Measurements from ENCODE around the gene TNNI2. TPM values are rescaled to one million over a fixed set of nuclear protein-coding genes. Genes with fewer than 3 reads are reported as not detected.

TNNI2 gene
- total RNA-seq, 1 experiment from 2014 or later, result not detected

DNA sequence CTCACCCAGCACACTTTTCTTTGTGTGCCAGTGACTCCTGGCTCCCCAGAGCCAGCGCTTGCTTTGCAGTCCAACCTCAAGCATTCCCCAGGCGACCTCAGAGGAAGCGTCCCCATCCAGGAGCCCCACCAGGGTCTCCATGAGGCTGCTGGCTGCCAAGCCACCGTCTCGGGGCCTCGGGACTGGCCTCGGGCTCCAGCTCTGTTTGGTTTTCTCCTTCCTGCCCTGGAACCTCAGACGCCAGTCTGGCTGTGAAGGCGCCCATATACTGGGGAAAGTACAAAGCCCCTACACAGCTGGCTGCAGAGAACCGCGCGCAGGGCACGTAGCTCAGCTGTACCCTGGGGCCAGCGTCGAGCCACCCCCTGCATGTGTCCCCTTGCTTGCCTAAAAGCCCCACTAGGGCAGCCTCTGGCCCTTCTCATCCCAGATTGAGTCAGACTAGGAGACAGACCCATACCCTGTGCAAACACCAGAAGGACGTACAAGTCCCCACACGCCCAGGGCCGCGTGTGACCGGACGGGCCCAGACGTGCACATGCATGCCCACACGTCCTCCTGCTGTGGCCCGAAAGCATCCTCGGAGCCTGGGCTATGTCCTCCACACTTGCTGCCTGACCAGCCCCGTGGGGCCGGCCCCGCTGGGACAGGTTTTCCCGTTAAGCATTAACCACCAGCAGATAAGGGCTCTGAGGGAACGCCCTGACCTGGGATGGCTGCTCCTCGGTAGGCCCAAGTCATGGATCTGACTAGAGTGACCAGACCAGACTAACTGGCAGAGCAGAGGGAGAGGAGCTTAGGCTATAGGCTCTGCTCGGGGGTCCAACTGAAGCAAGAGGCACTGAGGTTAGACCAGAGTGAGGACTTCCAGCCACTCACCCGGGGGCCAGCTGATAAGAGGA, 8.2 kb upstream of the TNNI2 start:
- Histone ChIP-seq H3K27me3 (ENCODE audit: insufficient read depth, low read length) (no peaks in the 10 kb centered on the region), H2BK20ac (ENCODE audit: low read depth, low read length, poor library complexity, severe bottlenecking) (no peak overlapping the region), H4K91ac (ENCODE audit: insufficient read length, low read depth, low read length) (no peak overlapping the region), H3T11ph (ENCODE audit: low read length) (no peak overlapping the region), H3K14ac (ENCODE audit: insufficient read depth, low read length) (no peak overlapping the region), H4K5ac (ENCODE audit: insufficient read length, low read depth, low read length) (no peak overlapping the region), H2AFZ (ENCODE audit: low read length) (no peak overlapping the region), H3K56ac (ENCODE audit: insufficient read length, low read depth, low read length) (no peak overlapping the region), H3K9me3 (ENCODE audit: control insufficient read depth, low read depth, low read length) (no peaks in the 10 kb centered on the region), H4K20me1 (ENCODE audit: control insufficient read depth, insufficient read depth, insufficient read length) (no peaks in the 10 kb centered on the region), H4K8ac (replicated peaks; ENCODE audit: insufficient read length, low read depth, low read length) (no peak overlapping the region), H3K9ac (ENCODE audit: extremely low read depth, insufficient read length, low read length) (no peak overlapping the region), H3K23ac (ENCODE audit: insufficient read length, low read depth, low read length) (no peak overlapping the region), H2BK5ac (ENCODE audit: insufficient read length, low read length) (no peak overlapping the region), H2AK5ac (ENCODE audit: insufficient read length, low read length) (no peak overlapping the region), H3K18ac (ENCODE audit: insufficient read length, low read depth, low read length) (no peak overlapping the region), H2BK15ac (ENCODE audit: low read depth, low read length) (no peak overlapping the region), H3K4me2 (ENCODE audit: insufficient read depth, insufficient read length, low read length) (no peak overlapping the region), H3K27ac (ENCODE audit: insufficient read length, low read depth, low read length) (no peak overlapping the region), H2BK120ac (ENCODE audit: low read depth, low read length, poor library complexity, severe bottlenecking) (no peak overlapping the region), H3K79me2 (ENCODE audit: insufficient read depth, low read length) (no peaks in the 10 kb centered on the region), H3K4me1 (ENCODE audit: insufficient read depth, low read length) (no peaks in the 10 kb centered on the region), H3K79me1 (ENCODE audit: insufficient read depth, low read depth, low read length, poor library complexity, severe bottlenecking) (no peaks in the 10 kb centered on the region), H2BK12ac (ENCODE audit: insufficient read length, low read depth, low read length) (no peak overlapping the region), H3K4ac (ENCODE audit: low read depth, low read length) (no peak overlapping the region), H3K23me2 (ENCODE audit: insufficient read length, low read depth, low read length, poor library complexity, severe bottlenecking) (peaks cover 3% of the 10 kb centered on the region)
- peak overlapping the region in 1 of 3 experiments; percentile 59; a peak in 1 of 7 replicates for H3K27ac Mint-ChIP-seq
- no peaks in the 10 kb centered on the region for H3K9me3 Mint-ChIP-seq
- no peak for TF ChIP-seq CTCF (conservative IDR thresholded peaks at IDR 0.05)
- no peak for DNase-seq
- no CpG with 5 or more reads among the region's 33 CpGs for WGBS (ENCODE audit: extremely low coverage, insufficient read length, low lambda C conversion rate)
- H3K27me3 Mint-ChIP-seq (ENCODE audit: low read depth), result peaks cover 27% of the 10 kb centered on the region
- H3K4me1 Mint-ChIP-seq, result peaks cover 3 to 9% of the 10 kb centered on the region in 2 experiments; a peak in 3 of 4 replicates
- H3K36me3 Mint-ChIP-seq (ENCODE audit: insufficient read depth in 1 of 3, low read depth in 3 of 3), result no peaks in the 10 kb centered on the region
- H3K4me3 Mint-ChIP-seq, result no peak overlapping the region

Data from H9 (cell line).